Measurements from ENCODE around the gene PPP2R5C.

- TF ChIP-seq CTCF (IDR thresholded peaks at IDR 0.05) (no peak), POLR2A (IDR thresholded peaks at IDR 0.05) (no peak)
Observed at GRCh38 chr14:101856536-101856935, 95.0 kb downstream of the PPP2R5C start.
